Neural progenitor cell (in vitro differentiated cells): ENCODE measurements around the gene AGPAT4.

Source experiments
- EZH2 ChIP-seq: fragments of 200-600 bp; sonication (generic); IDR thresholded peaks from 2 replicates; pipeline ENCODE4 v1.6.1; 2017; ENCODE audit warnings: antibody characterized with exemption, mild to moderate bottlenecking, moderate library complexity
- EZH2phosphoT487 ChIP-seq: fragments of 200-600 bp; sonication (generic); IDR thresholded peaks from 2 replicates; pipeline ENCODE4 v1.6.1; 2017; ENCODE audit warnings: antibody characterized with exemption
- TF ChIP-seq, protein P1 (sequence below): fragments of 200-600 bp; sonication (generic); IDR thresholded peaks from 2 replicates; pipeline ENCODE4 v1.5.1; 2017; ENCODE audit warnings: antibody characterized with exemption, mild to moderate bottlenecking

DNA sequence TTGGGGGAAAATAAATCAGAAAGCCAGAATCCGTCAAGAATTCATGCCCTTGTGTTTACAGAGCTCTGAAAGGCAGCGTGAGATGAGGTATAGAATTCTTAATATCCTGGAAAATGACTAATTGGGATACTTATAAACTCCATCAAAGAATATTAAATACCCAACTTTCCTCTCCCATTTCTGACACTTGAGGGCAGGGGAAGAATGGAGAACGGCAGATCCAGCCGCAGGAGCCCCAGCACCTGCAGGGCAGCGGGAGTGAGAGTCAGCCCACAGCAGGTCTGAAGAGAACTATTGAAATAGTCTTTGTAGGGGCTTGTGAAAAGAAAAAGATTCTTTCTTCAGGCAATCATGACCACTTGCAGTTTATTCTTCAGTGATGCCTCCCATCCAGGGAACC lies 107.2 kb downstream of the AGPAT4 start:
- TF ChIP-seq, protein P1, sequence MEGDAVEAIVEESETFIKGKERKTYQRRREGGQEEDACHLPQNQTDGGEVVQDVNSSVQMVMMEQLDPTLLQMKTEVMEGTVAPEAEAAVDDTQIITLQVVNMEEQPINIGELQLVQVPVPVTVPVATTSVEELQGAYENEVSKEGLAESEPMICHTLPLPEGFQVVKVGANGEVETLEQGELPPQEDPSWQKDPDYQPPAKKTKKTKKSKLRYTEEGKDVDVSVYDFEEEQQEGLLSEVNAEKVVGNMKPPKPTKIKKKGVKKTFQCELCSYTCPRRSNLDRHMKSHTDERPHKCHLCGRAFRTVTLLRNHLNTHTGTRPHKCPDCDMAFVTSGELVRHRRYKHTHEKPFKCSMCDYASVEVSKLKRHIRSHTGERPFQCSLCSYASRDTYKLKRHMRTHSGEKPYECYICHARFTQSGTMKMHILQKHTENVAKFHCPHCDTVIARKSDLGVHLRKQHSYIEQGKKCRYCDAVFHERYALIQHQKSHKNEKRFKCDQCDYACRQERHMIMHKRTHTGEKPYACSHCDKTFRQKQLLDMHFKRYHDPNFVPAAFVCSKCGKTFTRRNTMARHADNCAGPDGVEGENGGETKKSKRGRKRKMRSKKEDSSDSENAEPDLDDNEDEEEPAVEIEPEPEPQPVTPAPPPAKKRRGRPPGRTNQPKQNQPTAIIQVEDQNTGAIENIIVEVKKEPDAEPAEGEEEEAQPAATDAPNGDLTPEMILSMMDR = no peak
- TF ChIP-seq EZH2 = no peak
- no peak for TF ChIP-seq EZH2phosphoT487
